Measurements from ENCODE around the gene BCAR1. TPM values are rescaled to one million over a fixed set of nuclear protein-coding genes. Genes with fewer than 3 reads are reported as not detected.

BCAR1 gene
- total RNA-seq, 1 donor from 2014 or later, result 30.1 TPM

Other genes with a start within 250 kb of the BCAR1 start
- 0.48 TPM for gene LDHD, start 134.8 kb downstream of the BCAR1 start, total RNA-seq (ENCODE audit: insufficient read depth, low replicate concordance)
- 29.4 TPM for gene ZFP1, start 103.1 kb downstream of the BCAR1 start, total RNA-seq (ENCODE audit: insufficient read depth, low replicate concordance)
- gene CTRB2, start 44.5 kb downstream of the BCAR1 start, total RNA-seq (ENCODE audit: insufficient read depth, low replicate concordance), result not detected
- gene CTRB1, start 32.6 kb downstream of the BCAR1 start, total RNA-seq (ENCODE audit: insufficient read depth, low replicate concordance), result not detected
- gene CFDP1, start 181.9 kb upstream of the BCAR1 start, total RNA-seq (ENCODE audit: insufficient read depth, low replicate concordance), result 70.5 TPM
- 12.3 TPM for gene TMEM170A, start 213.1 kb upstream of the BCAR1 start, total RNA-seq (ENCODE audit: insufficient read depth, low replicate concordance)
- gene CHST6, start 243.8 kb upstream of the BCAR1 start, total RNA-seq (ENCODE audit: insufficient read depth, low replicate concordance), result 0.48 TPM